ENCODE results near the gene CD38.
"Not testable (repeated sequence)": the region's sequence is repeated elsewhere in the genome, so short reads cannot be mapped to it uniquely, and the experiment has no call there.

The CD38 gene

GRCh38 chr4:15832523-15833451, 54.7 kb downstream of the CD38 start:
- DNase-seq (ENCODE audit: low read depth), result no peak
- TF ChIP-seq, protein P1, sequence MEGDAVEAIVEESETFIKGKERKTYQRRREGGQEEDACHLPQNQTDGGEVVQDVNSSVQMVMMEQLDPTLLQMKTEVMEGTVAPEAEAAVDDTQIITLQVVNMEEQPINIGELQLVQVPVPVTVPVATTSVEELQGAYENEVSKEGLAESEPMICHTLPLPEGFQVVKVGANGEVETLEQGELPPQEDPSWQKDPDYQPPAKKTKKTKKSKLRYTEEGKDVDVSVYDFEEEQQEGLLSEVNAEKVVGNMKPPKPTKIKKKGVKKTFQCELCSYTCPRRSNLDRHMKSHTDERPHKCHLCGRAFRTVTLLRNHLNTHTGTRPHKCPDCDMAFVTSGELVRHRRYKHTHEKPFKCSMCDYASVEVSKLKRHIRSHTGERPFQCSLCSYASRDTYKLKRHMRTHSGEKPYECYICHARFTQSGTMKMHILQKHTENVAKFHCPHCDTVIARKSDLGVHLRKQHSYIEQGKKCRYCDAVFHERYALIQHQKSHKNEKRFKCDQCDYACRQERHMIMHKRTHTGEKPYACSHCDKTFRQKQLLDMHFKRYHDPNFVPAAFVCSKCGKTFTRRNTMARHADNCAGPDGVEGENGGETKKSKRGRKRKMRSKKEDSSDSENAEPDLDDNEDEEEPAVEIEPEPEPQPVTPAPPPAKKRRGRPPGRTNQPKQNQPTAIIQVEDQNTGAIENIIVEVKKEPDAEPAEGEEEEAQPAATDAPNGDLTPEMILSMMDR (conservative IDR thresholded peaks at IDR 0.05; ENCODE audit: low read depth, low read length), result no peak
- H3K4me3 ChIP-seq (ENCODE audit: low read length), result no peak overlapping the region

GRCh38 chr4:15833801-15834200, 55.7 kb downstream of the CD38 start:
- no peak for DNase-seq (ENCODE audit: low read depth)

DNA sequence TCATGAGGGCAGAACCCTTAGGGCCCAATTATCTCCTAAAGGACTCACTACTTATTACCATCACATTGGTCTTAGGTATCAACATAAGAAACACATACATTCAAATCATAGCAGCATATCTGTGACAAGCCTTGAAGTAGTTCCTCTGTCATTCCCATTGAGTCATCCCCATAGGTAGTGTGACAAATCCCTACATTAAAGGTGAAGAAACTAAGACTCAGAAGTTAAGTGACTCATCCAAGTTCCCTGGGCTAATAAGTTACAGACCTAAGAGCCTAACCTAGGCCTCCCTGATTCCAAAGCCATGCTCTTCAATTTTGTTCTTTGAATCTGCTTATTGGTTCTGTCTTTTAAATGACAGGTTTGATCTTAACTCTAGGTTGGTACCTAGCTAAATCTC, 58.2 kb downstream of the CD38 start:
- TF ChIP-seq, protein P1 (conservative IDR thresholded peaks at IDR 0.05; ENCODE audit: low read depth, low read length), result no peak
- no peak for DNase-seq (ENCODE audit: low read depth)
- H3K4me3 ChIP-seq (ENCODE audit: low read length), result no peak overlapping the region

More at GRCh38 chr4:15833801-15834200, 55.7 kb downstream of the CD38 start:
- TF ChIP-seq, protein P1 (conservative IDR thresholded peaks at IDR 0.05; ENCODE audit: low read depth, low read length), result no peak
- no peak overlapping the region for H3K4me3 ChIP-seq (ENCODE audit: low read length)

DNA sequence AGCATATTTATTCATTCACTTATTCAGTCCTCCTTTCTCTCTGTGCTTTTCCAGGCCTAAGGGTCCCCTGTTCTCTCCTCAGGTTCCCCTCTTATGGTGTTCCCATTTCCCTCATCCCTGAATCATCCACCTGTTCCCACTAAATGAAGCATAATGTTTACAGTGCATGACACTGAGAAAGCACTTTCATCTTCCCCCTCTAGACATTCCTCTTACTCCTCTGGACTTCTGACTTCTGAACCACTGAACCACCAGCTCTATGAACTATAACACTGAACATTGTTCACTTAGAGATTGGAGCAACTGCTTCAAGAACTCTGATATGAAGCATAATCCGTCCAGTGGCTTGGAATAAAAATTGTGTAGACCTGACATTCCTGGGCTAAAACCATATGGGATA, 59.5 kb downstream of the CD38 start:
- no peak overlapping the region for H3K4me3 ChIP-seq (ENCODE audit: low read length)
- TF ChIP-seq, protein P1 (conservative IDR thresholded peaks at IDR 0.05; ENCODE audit: low read depth, low read length), result no peak
- DNase-seq (ENCODE audit: low read depth), result no peak

- DNase-seq (ENCODE audit: low read depth); H3K4me3 ChIP-seq (ENCODE audit: low read length): not testable (repeated sequence)
Measured at GRCh38 chr4:15841194-15841730, 63.1 kb downstream of the CD38 start.

DNA sequence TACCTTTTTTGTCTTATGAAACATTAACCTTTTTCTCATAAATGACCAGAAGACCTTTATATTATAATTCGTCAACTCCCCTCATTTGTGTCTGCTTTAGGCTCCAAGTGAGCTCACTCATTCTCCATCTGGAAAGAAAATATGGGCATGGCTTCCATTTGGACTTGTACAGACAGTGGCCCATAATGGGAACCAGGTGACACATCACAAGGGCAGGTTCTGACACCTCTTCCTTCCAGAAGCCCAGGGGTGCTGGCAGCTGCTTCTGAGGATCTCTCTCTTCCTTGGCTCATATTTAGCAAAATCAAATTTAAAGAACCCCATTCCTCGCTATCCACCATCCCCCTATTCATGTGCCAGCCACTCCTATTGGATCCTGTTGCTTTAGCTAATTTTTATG, 69.6 kb downstream of the CD38 start:
- H3K4me3 ChIP-seq (ENCODE audit: low read length), result no peak overlapping the region
- no peak for DNase-seq (ENCODE audit: low read depth)
- TF ChIP-seq, protein P1 (conservative IDR thresholded peaks at IDR 0.05; ENCODE audit: low read depth, low read length), result no peak

GRCh38 chr4:15848191-15848842, 70.2 kb downstream of the CD38 start:
- DNase-seq (ENCODE audit: low read depth), result no peak
- TF ChIP-seq, protein P1 (conservative IDR thresholded peaks at IDR 0.05; ENCODE audit: low read depth, low read length), result peak; percentile 7
- no peak overlapping the region for H3K4me3 ChIP-seq (ENCODE audit: low read length)

Data from retinal pigment epithelial cell (primary cell).